Tongue (tissue), 2 donors: ENCODE data around the gene IBA57. TPM values are rescaled to one million over a fixed set of nuclear protein-coding genes. Genes with fewer than 3 reads are reported as not detected.

ENCODE experiments used
- DNase-seq: peaks from one replicate; pipeline ENCODE4 v3.0.0-alpha.2; 2015
- total RNA-seq: library from RNA; depleted of rRNA; stranded (reverse); fragments of >200 nt; gene quantifications from one replicate; pipeline ENCODE4 v1.2.3, GENCODE V29; 2014

Gene IBA57
- total RNA-seq, 1 donor from 2014 or later, result 11.4 TPM

DNA sequence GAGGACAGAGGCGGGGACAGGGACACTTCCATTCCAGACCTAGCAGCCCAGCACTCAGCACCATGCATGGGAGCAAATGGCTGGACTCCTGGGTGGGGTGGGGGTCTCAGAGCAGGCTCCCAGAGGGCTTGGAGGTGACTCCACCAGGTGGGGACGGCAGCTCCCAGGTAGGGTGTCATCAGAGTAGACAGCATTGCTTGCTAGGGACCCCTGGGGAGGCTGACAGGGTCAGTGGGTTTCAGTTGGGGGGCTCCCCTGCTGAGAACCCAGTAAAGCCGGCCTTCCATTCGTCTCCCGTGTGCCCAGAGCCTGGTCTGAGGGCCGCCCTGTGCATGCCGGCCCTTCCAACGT lies 20.6 kb upstream of the IBA57 start:
- no peak for DNase-seq

GRCh38 chr1:228145463-228146416 lies 19.9 kb upstream of the IBA57 start:
- no peak for DNase-seq

DNA sequence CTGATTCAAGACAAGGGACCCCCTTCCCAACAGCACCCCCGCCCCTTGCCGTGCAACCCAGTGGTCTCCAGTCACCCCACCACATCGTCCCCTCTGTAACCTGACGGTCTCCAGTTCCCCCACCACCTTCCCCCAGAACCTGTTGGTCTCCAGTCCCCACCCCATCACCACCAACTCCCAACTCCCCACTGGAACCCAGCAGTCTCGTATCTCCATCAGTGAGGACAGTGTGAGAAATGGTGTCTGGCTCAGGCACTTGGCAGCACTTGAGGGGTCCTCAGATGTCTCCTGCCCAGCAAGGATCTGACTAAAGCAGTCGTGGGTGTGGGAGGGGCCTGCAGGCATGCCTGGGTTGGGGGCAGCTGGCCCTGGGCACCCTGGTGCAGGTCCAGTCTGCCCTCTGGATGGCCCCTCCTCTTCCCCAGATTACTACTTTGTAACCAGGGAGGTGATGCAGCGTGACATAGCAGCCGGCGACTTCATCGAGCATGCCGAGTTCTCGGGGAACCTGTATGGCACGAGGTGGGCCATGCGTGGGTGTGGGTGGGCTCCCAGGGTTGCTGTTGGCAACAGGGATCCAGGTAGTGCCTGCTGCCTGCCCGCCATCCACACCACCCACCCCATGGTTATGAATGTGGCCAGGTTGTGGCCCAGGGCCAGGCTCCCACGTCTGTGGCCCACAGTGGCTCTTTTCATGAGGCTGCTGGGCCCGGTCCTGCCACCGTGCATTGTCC lies 19.0 kb upstream of the IBA57 start:
- DNase-seq, result no peak

DNA sequence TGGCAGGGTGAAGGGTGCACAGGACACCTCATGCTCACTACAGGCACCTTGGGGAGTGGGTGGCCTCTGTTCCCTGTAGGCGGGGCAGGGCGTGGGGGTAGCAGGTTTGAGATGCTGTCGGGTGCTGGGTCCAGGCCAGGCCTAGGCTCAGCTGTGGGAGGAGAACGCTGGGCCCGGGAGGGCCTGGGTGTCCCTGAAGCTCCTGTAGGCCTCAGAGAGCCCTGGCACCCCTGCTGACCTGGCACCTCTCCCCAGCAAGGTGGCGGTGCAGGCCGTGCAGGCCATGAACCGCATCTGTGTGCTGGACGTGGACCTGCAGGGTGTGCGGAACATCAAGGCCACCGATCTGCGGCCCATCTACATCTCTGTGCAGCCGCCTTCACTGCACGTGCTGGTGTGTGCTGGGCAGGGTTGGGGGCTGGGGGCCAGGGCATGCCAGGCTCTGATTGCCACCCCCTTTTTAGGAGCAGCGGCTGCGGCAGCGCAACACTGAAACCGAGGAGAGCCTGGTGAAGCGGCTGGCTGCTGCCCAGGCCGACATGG lies 18.4 kb upstream of the IBA57 start:
- DNase-seq, result no peak

DNA sequence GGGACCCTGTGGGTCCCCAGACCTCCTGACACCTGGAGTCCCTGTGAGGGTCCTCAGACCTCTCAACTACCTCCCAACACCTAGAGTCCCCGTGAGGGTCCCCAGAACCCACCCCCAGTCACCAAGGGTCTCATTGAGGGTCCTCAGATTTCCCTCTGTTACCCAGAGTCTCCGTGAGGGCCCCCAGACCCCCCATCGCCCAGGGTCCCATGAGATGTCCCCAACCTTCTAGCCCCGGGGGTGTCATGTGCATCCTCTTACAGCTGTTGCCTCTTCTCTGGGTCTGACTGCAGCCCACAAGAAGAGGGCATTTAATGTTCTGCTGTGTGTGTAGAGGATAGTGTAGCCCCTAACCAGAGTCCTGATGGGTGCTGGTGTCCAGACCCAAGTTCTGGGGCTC lies 17.8 kb upstream of the IBA57 start:
- DNase-seq, result no peak

DNA sequence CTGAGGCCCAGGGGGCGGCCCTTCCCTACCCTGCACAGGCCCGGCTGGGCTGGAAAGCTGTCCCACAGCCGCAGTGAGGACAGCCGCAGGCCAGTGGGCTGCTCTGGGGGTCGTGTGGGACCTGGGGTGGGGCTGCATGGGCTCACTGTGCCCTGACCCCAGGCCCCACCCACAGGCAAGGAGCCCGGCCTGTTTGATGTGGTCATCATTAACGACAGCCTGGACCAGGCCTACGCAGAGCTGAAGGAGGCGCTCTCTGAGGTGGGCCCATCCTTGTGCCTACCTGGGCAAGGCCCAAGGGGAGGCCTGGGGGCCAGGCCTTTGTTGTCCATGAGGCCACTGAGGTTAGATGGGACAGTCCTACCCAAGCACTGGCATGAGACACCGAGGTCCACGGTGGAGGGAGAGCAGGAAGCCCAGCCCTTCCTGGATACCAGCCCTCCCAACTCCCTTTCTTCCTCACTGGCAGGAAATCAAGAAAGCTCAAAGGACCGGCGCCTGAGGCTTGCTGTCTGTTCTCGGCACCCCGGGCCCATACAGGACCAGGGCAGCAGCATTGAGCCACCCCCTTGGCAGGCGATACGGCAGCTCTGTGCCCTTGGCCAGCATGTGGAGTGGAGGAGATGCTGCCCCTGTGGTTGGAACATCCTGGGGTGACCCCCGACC lies 17.3 kb upstream of the IBA57 start:
- DNase-seq, result no peak

DNA sequence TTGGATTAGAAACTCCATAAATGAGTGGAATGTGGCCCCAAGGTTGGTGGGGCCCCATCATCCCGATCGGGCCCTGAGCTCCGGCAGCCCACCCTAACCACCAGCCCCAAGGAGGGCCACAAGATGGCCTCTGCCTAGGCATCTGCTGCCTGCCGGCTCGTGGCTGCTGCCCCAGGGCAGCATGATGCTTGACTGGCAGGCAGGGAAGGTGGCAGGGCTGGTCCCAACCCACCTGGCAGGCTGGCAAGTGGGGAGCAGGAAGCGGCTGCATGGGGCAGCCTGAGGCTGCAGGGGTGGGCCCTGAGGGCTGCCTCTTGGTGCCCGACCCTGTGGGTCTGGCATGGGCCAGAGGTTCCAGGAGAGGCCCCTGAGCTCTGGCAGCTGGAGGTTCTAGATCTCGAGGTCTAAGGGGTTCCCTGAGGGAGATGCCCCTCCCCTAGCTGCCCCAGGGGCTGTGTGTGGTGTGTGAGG lies 16.6 kb upstream of the IBA57 start:
- no peak for DNase-seq

DNA sequence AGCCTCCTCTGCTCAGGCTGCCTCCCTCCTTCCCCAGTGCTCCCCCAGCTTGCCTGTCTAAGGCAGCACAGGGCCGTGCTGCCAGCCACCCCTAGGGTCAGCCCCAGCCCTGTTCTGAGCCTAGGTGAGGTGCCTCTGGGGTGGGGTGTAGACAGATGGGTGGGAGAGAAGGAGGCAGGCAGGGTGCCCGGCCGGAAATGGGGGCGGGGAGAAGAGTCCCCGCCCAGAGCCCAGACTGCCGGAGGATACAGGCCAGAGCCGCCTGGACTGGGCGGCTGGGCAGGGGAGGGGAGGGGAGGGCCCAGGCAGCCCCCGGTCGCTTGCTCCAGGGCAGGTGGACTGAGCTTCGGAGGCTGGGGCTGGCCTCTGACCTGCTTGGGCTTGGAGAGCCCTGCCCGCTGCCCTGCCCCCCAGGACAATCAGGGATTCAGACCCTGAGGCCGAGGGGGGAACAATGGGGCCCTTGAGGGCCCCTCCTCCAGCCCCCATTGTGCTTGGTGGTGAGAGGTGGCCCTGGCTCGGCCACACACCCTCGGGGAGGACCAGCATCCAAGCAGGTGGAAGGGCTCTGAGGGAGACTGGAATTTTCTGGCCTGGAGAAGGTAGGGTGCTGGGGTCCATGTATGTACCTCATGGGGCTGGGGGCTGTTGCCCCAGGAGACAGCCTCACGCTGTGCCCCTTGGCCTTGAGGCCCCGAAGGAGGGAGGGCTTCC lies 16.0 kb upstream of the IBA57 start, which contains the start of gene GJC2:
GJC2 (plus strand) TSS at position 525 of the 714 bp plus-strand sequence. CDS start 7,829 bp downstream, outside the sequence.
- peak; percentile 43 for DNase-seq

DNA sequence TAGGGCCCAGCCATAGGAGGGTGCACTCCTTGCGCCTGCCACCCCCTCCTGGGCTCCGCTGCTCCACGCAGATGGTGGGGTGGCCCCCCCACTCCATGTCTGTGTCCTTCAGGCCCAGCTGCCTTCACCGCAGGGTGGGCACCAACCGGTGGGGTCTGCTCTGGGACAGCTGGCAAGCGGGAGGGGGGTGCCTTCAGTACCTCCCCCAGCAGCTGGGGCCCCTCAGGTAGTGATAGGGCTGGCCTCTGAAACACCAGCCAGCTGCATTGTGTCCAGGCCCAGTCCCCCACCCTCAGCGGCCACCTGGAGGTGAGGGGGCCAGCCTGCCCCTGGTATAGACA lies 15.5 kb upstream of the IBA57 start:
- DNase-seq, result peak; percentile 37

GRCh38 chr1:228150461-228151179 lies 15.0 kb upstream of the IBA57 start:
- peak; percentile 82 for DNase-seq

DNA sequence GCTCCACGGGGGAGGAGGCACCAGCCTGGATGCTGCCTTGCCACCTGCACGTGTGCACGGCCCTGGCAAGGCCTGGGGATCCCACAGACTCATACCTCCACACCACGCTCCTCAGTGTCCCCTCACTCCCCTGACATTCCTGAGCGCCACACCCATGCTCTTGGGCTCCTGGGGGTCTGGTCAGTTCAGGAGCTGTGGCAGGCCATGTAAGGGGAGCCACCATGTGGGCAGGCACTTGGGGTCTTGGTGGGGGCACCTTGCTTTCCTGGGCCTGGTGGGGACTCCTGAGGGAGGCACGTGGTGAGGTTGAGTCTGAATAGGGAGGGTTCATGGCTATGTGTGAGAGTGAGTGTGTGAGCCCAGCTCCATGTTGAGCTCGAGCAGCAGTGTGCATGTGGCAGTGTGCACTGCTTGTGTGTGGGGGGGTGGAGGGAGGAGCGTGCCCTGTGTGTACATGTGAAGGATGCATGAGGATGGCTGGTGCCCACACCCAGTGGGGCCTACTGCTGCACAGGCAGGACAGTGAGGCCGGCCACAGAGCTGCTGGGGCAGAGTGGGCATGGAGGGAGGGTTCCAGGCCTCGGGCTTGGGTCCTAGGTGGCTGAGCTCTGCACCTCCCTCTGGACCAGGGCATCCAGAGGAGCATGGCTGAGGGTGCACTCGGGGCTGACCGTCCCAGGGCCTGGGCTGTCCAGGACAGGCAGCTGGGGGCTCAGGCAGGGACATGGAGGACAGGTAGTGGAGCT lies 14.3 kb upstream of the IBA57 start:
- no peak for DNase-seq

DNA sequence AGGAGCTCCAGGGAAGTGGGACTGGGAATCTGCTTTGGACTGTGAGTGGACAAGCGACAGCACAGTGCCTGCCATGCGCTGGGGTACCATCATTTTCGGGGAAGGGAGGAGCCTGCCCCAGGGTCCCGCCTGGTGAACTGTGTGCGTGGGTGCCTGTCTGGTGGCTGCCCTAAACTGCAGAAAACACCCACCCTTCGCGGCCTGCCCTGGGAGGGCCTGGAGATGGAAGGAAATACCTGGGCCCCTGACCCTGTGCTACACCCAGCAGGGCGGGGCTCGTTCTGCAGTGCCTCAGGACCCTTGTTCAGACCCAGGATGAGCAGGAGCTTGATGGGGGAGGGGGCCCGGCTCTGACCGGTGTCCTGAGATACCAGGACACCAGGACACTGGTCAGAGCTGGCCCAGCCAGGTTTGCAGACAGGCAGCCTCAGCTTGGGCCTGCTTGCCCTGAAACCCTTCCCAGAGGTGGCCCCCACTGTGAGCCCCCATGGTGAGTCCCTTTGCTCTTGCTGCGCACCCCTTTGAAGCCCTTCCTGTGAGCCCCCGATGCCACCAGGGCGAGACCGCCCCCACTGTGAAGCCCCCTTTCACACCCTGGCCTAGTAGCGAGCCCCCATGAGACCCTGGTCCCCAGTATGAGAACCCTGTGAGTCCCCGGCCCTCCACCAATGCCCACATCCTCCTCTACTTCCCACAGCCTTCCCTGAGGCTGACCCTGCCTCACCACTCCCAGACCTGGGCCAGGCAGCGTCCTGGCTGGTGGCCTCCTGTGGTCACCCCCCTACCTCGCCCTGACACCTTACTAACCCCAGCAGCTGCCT lies 13.3 kb upstream of the IBA57 start:
- no peak for DNase-seq

GRCh38 chr1:228152918-228153258 lies 12.7 kb upstream of the IBA57 start:
- no peak for DNase-seq

- DNase-seq, result no peak
Measured at GRCh38 chr1:228154021-228154669, 11.5 kb upstream of the IBA57 start.

DNA sequence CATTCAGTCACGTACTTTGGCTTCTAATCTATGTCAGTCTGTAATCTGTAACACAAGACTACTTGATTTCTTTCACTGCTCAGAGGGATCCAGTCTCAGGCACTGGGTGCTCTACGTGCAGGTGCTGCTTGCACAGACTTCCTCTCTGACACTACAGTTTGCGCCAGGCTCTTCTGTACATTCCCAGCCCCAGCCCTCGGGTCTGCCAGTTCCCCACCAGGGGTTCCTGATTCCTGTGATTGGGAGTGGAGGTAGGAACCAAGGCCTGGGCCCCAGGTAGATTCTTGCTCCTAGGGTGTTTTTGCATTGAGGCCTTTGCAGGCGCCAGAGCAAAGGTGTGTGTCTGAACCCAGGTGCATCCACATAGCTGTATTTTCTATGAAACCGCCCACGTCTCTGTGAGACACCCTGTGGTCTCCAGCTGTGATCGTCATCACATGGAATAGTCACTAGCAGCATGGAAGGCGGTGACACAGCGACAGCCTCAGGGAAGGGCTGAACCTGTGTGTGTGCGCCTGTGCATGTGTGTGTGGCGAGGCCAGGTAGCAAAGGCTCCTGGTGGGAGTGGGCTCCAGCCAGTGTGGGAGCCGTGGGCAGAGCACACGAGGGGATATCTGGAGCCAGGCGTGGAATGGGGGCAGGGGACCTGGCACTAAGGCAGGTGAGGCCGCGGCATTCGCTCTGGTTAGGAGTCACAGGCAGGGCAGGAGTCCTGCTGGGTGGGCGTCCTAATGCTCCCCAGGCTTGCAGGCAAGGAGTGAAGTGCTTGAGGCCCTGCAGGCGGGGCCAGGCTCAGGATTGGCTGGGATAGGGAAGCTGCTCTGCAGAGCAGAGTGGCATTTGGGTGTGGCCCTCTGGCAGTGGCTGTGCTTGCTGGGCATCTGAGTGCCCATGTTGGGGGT lies 10.7 kb upstream of the IBA57 start:
- DNase-seq, result peak; percentile 19

DNA sequence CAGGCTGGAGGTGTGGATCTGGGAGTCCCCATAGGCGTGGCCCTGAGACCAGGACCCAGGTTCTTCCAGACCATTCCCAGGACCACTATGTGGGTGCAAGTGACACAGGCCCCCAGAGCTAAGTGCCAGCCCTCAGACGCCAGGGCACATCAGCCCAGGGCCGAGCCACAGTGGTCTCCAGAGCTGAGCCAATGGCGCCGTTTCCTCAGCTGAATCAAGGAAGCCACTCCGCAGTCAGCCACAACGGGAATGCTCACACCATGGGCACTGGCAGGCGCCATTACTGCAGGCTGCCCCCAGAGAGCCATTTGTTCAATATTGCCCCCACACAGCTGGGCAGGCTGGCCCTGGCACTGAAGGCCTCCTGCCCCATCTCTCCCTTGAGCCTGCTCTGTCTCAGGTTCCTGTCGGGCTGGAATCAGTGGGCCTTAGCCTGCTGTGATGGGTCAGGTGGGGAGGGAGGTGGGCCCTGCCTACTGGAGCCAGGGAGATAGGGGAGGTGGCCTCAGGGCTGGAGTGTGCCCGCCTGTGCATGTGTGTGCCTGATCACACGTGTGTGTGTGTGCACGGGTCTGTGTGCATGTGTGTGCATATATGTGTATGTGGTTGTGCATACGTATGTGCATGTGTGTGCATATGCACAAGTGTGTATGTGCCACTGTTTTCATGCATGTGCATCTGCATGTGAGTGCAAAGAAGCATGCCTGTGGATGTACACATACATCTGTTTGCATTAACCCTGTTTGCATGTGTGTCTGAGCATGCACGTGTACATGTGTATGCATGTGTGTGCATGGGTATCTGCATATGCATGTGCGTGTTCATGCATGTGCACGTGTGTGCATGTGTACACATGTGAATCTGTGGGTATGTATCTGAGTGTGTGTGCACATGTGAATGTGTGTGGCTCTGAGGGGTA lies 9.7 kb upstream of the IBA57 start:
- DNase-seq, result no peak

DNA sequence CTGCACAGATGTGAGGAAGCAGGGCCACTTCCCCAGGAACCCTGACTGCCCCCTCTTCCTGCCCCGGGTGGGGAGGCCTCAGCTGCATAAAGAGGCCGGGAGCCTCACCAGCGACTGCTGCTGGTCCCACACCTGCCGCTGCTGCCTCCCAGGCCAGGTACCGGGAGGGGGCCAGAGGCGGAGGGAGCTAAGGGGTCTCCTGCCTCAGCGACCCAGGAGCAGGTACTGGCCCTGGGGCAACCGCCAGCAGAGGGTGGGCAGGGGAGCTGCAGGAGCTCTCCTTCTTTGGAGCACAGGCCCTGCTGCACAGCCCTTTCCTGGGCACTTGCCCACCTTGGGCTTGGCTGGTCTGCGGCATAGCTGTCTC lies 9.1 kb upstream of the IBA57 start:
- DNase-seq, result no peak
